DMS53 treated with DMSO at 0.1 percent for 48 hours (cell line): Measurements from ENCODE around the gene STARD6.
"Not testable (repeated sequence)": the region's sequence is repeated elsewhere in the genome, so short reads cannot be mapped to it uniquely, and the experiment has no call there.

ENCODE experiments used
- DNase-seq: peaks from one replicate; lab custom pipeline; 2025; ENCODE audit not compliant: unreplicated experiment; lab: John Stamatoyannopoulos, UW

Gene STARD6

DNA sequence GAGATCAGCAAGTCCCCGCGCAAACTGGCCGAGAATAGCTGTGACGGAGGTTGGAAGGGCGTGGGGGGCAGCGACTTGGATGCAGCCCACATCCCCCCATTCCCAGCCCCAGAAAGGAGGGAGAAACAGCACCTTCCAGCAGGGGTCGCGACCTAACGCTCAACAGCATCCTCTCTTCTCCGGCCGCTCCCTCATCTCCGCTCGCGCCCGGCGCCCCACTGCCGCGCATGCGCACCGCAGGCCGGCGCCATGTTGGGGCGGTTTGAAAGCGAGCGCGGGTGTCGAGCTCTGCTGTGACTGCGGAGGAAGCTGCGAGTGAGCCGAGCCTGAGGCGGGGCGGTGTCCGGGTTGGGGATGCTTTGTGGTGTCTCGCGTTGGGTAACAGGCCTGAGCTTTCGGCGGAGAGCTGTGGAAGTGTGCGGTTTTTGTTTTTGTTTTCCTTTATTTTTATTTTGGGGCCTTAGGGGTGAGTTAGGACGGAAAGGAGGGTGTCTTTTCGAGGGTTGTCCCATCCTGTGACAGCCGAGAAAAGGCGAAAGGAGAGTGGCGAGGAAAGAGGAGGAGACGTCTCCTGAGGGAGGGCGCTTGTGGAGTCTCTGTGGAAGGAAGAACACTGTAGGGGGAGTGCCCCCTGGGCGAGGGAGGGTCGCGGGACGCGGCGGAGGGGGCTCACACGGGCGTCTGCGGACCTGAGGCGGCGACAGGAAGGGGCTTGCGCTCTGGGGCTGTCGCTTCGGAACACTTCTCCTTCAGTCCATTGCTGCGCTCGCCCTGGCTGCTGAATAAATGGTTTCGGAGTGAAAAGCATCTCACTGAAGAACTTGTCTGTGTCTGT, at the start of gene STARD6, which contains the start of gene C18orf54:
TSS of gene STARD6 (minus strand) at position 199 of the 835 bp plus-strand sequence. CDS start 3,285 bp downstream, outside the sequence.
TSS of gene C18orf54 (plus strand) at position 247 of the 835 bp plus-strand sequence. CDS start 2,667 bp downstream, outside the sequence.
- peak; percentile 93 for DNase-seq

DNA sequence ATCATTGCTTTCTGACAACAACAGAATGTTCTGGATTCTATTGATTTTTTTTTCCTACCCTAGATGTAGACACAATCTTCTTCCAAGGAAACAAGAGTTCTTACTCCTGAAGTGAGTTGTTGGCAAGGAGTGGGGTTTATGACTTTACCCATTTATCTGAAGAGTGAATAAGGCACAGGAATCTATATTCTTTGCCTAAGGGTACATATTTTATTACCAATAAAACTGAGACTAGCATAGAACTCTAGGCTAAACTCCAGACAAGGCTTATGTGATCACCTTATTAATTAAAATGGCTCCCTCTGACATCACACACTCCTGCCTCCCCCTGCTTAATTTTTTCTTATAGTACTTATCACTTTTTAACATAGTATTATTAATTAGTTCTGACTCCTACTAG, 47.6 kb upstream of the STARD6 start:
- DNase-seq = no peak

DNA sequence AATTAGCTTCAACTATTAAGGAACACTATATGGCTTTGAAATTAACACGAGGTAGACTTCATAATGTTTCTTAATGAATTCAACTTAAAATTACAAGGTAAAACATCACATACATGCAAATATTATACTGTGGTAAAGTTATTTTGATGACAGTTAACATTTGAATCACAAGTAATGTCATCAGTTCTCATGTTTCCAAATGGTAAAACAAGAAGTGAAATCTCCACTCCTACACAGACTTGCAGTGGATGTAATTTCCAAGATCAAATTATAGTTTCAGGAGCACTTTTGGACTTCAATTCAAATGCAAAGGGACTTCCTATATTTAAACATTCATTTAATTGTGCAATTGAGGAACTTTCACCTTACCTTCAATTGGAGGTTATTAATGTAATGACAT, 39.1 kb upstream of the STARD6 start:
- no peak for DNase-seq

DNA sequence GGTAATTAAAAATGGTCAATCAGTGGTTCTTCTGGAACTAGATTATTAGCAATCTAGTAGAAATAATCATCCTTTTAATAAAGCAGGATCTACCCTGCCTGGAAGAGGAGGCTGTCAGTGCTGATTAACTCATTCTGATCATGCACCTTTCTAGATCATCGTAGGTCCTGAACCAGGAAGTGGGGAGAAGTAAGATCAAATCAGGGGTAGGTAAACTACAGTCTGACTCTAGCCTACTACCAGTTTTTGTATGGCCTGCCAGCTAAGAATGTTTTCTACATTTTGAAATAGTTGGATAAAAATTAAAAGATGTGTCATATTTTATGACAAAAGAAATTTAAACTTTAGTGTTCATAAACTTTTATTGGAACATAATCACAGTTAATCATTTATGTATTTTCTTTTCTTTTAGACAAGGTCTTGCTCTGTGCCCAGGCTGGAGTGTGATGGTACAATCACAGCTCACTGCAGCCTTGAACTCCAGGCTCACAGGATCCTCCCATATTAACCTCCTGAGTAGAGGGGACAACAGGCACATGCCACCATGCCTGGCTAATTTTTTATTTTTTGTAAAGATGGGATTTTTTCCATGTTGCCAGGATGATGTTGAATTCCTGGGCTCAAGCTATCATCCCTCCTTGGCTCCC, 36.1 kb upstream of the STARD6 start:
- DNase-seq = no peak

DNA sequence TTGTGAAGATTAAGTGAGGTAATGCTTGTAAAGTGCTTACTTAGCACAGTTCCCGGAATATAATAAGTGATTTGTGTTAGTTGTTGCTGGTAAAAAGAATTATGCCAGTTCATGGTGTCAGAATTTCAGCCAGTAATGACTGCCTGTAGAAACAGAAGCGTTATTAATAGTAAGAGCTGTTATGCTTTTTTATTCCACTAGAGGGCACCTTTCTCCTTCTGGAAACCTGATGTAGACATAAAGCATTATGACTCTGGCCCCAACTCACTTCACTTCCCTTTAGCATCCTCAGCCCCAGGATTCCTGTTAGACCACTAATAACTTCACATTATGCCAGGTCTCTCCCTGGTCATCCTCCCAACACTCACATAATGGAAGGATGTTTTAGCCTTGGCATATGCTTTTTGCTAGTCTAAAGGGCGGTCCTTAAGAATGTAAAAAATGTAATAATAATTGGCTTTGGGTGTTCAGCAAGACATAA, 34.9 kb upstream of the STARD6 start:
- peak; percentile 90 for DNase-seq

DNA sequence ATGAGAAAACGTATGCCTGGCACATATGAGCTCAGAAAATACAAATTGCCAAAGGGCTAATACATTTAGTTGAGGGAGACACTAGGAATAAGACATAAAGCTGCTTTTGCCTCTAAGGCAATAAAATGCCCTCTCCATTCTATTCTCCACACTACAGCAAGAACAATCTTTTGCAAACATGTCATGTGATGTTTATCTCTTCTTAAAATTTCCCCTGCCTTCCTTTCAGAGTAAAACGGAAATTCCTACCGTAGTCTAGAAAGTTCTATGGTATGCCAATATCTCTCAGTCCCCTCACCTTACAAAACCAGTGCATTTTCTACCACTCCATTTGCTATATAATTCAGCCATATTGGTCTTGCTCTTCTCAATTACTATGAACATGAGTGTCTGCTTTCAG, 33.2 kb upstream of the STARD6 start:
- no peak for DNase-seq

DNA sequence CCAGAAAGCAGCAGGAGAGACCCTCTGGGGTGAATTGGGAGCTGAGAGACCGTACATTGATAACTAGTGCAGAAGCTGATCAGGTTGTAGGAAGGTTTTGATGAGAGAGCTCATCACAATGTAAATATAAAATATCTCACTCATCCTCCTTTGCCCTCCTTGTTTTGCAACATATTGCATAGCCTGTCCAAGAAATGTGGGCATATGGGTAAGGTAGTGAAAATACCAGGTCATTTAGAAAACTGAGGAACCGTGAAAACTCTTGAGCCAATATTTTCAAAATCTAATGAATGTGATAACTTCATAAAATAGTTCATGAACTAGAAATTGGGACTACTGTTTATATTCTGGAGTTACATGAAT, 31.5 kb upstream of the STARD6 start:
- no peak for DNase-seq

DNA sequence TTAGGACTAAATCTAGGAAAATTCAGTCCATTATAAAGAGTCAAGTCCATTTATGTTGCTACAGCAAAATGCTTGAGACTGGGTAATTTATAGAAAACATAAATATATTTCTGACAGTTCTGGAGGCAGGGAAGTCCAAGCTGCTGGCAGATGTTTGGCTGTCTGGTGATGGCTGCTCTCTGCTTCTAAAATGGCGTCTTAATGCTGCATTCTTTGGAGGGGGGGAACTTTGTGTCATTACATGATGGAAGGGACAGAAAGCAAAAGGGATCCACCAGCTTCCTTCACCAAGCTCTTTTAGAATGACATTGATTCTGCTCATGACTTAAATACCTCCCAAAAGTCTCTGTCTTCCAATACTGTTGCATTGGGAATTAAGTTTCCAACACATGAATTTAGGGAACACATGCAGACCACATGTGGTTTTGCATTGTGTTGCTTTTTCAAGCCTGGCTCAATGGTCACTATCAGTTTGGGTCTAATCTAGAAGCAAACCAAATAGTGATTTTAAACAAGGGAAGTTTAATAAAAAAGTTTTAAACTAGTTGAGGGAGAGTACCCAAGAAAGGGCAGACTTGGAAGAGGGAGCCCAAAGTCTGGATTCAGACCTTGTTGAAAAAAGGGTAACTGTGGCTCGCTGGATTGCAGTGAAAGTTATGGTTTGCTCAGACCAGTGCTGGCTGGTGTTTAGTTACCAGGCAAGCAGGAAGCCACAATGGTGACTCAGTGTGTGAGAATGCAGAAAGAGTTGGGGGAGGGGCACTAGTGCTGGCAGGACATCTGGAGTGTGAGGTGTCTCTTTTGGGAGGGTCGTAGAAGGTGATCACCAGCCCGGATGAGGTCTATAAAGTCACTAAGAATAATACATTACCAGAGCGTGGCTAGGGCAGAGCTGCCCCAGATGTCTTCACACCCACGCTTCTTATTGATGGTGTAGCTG, 30.8 kb upstream of the STARD6 start:
- DNase-seq = peak; percentile 85

- no peak for DNase-seq
Measured at GRCh38 chr18:54387631-54388030, 30.0 kb upstream of the STARD6 start.

DNA sequence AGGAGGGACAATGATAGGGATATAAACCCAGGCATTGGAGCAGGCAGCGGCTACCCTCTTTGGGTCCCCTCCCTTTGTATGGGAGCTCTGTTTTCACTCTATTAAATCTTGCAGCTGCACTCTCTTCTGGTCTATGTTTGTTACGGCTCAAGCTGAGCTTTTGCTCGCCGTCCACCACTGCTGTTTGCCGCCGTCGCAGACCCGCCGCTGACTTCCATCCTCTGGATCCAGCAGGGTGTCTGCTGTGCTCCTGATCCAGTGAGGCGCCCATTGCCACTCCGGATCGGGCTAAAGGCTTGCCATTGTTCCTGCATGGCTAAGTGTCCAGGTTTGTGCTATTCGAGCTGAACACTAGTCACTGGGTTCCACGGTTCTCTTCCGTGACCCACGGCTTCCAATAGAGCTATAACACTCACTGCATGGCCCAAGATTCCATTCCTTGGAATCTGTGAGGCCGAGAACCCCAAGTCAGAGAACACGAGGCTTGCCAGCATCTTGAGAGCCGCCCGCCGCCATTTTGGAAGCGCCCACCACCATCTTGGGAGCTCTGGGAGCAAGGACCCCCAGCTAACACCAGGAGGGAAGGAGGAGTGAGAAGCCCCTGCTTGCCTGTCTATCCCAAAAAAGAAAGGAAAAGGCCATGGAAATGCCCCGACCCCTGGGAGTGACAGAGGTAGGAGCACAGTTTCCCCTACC, 29.3 kb upstream of the STARD6 start:
- DNase-seq = not testable (repeated sequence)

DNA sequence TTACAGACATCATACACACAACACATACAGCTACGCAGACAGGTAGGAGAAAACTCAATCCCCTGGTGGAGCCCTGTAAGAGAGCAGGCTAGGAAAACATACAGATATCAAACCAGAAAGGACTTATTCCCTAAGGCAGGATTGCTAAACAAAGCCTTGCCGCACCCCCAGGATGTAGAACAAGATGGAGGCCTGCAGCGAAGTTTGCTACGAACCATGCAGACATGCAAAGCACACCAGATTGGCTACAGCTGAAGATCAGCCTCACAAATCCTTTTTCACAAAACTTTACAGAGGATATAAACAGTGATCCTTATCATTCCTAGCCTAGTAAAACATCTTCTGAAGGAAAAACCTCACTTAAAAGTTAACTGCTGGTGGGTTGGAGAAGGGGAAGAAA, 28.4 kb upstream of the STARD6 start:
- DNase-seq = no peak

DNA sequence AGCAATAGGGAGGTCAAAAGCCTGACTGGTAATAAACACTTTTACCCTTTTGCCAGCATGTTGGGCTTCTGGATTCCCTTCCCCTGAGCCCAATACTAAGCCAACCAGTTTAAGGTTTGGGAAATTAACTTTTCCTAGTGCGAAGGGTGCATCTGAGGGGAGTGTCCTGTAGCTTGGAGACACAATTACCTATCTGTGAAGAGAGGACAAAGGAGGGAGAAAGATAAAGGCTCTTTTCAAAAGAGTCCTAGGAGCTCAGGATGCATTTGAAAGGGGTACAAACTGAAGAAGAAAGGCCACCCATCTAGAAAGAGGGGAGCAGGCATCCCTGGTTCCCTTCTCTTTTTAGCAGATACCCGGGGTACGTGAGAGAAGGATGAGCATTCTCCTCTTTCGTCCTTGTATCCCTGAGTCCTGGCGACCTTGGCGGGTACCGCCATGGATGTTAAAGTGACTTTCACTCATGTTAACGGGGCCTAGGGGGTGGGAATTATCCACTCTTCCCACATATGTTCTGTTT, 25.1 kb upstream of the STARD6 start:
- no peak for DNase-seq

DNA sequence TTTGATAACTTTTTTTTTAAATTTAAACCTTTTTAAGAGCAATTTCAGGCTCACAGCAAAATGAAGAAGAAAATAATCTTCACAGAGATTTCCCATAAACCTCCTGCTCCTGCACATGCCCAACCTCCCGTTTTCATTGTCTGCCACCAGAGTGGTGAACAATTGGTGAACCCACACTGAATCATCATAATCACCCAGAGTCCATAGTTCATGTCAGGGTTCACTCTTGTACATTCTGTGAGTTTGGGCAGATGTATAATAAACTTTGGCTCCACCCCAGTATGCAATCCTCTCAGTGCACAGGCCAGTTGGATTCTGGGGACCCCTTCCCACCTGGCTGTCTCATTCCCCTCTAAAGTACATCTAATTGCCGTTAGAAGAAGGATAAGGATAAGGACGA, 24.4 kb upstream of the STARD6 start:
- no peak for DNase-seq

DNA sequence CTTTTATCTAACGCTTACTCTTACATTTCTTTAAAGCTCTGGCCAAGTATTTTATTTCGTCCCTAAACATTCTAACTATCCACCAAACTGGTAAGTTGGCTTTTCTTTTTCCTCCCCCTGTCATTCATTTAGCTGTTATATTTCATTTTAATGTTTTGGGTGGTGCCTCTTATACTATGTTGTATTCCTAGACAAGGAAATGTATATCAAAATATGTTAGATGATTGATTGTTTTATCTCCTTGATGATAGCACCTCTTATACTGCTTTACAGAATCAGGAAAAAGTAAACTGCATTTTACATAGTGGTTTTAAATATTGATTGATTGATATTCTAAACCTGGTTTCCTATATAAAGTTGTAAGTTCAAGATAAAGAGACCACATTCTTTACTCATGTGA, 24.0 kb upstream of the STARD6 start:
- no peak for DNase-seq

DNA sequence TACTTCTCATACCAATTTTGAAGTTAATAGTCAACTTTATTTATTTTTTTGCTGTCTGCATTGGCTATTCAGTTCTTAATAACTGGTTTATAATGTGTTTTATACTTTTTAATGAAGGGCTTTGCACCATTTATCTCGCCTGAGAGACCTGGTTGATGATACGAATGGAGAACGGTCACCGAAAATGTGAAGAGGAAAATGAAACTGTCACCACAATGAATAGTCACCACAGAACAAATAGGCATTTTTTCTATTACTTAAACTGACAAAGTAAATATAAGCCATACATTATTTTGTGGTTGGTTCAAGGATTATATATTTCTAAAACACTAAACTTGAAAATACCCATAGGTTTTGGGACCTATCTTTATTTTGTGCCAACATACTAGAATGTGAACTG, 20.4 kb upstream of the STARD6 start:
- no peak for DNase-seq

- DNase-seq = no peak
Measured at GRCh38 chr18:54360406-54360805, 2.7 kb upstream of the STARD6 start.

DNA sequence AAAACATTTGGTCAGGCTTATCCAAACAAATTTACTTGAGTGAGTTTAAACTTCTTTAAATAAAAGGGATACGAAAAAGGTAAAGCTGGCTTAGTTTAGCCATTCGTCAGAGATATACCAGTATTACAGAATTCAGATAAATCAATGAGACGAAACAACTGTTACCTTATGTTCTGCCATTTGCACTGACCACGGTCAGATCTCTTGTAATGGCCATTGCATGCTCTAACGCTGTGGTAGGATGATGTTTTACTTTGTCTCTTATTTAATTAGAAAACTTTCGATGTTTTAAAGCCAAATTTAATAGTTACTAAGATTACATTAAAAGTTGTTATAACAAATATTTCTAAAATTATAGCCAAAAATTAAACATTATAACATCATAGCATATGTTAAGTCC, 1.6 kb upstream of the STARD6 start:
- no peak for DNase-seq

DNA sequence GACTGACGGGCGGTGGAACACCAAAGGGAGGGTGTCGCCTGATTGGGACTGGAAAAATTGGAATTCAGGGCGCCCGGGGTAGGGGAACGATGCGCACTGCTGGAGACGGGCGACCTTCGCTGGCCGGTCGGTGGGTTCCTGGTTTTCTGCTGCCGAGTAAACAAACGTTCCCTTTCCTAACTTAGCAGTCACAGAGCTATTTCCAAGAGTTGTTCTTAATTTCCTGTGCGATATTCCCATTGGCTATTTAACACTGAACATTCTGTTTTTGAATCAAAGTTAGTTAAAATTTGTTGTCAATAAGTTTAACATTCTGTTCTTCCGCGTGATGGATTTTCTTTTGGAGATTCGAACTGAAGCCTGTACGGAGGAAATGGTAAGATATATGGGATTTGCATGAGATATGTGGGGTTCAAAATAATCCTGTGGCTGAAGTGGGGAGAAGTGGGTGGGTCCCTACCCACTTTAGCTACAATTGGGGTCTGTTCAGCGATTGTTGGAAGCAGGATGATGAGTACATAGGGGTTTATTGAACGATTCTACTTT, 910 bp upstream of the STARD6 start:
- DNase-seq = no peak

- no peak for DNase-seq
Measured at GRCh38 chr18:54357082-54357659, 487 bp downstream of the STARD6 start.

GRCh38 chr18:54351186-54351585, 6.5 kb downstream of the STARD6 start:
- no peak for DNase-seq
